GM19193 (cell line): ENCODE measurements around the gene ANXA6.

Experiments used
- POLR2A ChIP-seq: IDR thresholded peaks from 4 replicates; pipeline ENCODE4 v1.6.1; 2011; ENCODE audit not compliant: insufficient read depth, insufficient read length; ENCODE audit errors: extremely low read depth

Gene ANXA6

GRCh38 chr5:151157426-151158286 lies at the start of gene ANXA6:
TSS of gene ANXA6 (minus strand) at chr5:151157779. CDS start at chr5:151147901, 9,878 bp downstream.
- TF ChIP-seq POLR2A: peak; percentile 69

- no peak for TF ChIP-seq POLR2A
Measured at GRCh38 chr5:151205411-151205810, 47.8 kb upstream of the ANXA6 start.

- no peak for TF ChIP-seq POLR2A
Measured at GRCh38 chr5:151204051-151204450, 46.5 kb upstream of the ANXA6 start.

- no peak for TF ChIP-seq POLR2A
Measured at GRCh38 chr5:151202381-151203139, 45.0 kb upstream of the ANXA6 start.

GRCh38 chr5:151200913-151201595 lies 43.5 kb upstream of the ANXA6 start:
- TF ChIP-seq POLR2A: no peak

GRCh38 chr5:151199581-151200185 lies 42.1 kb upstream of the ANXA6 start:
- no peak for TF ChIP-seq POLR2A

- TF ChIP-seq POLR2A: no peak
Measured at GRCh38 chr5:151198861-151199260, 41.3 kb upstream of the ANXA6 start.

GRCh38 chr5:151196556-151197290 lies 39.1 kb upstream of the ANXA6 start:
- TF ChIP-seq POLR2A: no peak

GRCh38 chr5:151195622-151196021 lies 38.0 kb upstream of the ANXA6 start:
- no peak for TF ChIP-seq POLR2A

GRCh38 chr5:151192626-151193025 lies 35.0 kb upstream of the ANXA6 start:
- no peak for TF ChIP-seq POLR2A

GRCh38 chr5:151191661-151192060 lies 34.1 kb upstream of the ANXA6 start:
- no peak for TF ChIP-seq POLR2A

- no peak for TF ChIP-seq POLR2A
Measured at GRCh38 chr5:151189151-151189550, 31.6 kb upstream of the ANXA6 start.

GRCh38 chr5:151186538-151186937 lies 29.0 kb upstream of the ANXA6 start:
- TF ChIP-seq POLR2A: no peak

- TF ChIP-seq POLR2A: no peak
Measured at GRCh38 chr5:151186052-151186451, 28.5 kb upstream of the ANXA6 start.
